CD4-positive, alpha-beta T cell (primary cell): ENCODE data around the gene TNK2. TPM values are rescaled to one million over a fixed set of nuclear protein-coding genes. Genes with fewer than 3 reads are reported as not detected.

Experiments used
- ATAC-seq: fragments of 200-7000 bp; cut with Tn5 transposase; one replicate; pipeline ENCODE4 v1.10.0; 2022; ENCODE audit warnings: mild to moderate bottlenecking; ENCODE audit not compliant: poor library complexity
- CTCF ChIA-PET: fragments of 350-600 bp; sonication (Branson Sonifier 250); formaldehyde crosslinking; loops from one replicate; lab custom pipeline; 2021; ENCODE audit warnings: antibody characterized with exemption, inconsistent platforms; lab: Charles Lee
- POLR2A ChIA-PET: fragments of 350-600 bp; sonication (Branson Sonifier 250); formaldehyde crosslinking; loops from one replicate; lab custom pipeline; 2021; ENCODE audit warnings: antibody characterized with exemption, inconsistent platforms; lab: Charles Lee
- DNase-seq, 14 experiments: peaks; one replicate each; pipeline ENCODE4 v3.0.0-alpha.2; 2013 to 2020; ENCODE audit warnings: mixed read lengths in 2 of 14
- H3K27ac ChIP-seq, 2 donors: one replicate each; pipeline versions ENCODE4 v1.5.1 to v1.7.0; 2013; ENCODE audit warnings: low read length in 2 of 2, low read depth in 1 of 2, mild to moderate bottlenecking in 1 of 2
- H3K27me3 ChIP-seq, 2 experiments: 1 replicate in 1 of 2; 2 replicates in 1 of 2; pipeline versions ENCODE4 v1.6.1 to v1.7.0; 2013; ENCODE audit warnings: low read length in 2 of 2, control low read depth in 1 of 2, mild to moderate bottlenecking in 1 of 2, moderate library complexity in 1 of 2; ENCODE audit not compliant: insufficient read depth in 2 of 2, control insufficient read depth in 1 of 2
- H3K36me3 ChIP-seq: one replicate; pipeline ENCODE4 v1.6.1; 2013; ENCODE audit warnings: low read length, control low read depth; ENCODE audit not compliant: insufficient read depth
- H3K4me1 ChIP-seq: one replicate; pipeline ENCODE4 v1.6.1; 2013; ENCODE audit warnings: low read length, control low read depth; ENCODE audit not compliant: insufficient read depth
- H3K4me3 ChIP-seq: one replicate; pipeline ENCODE4 v1.5.1; 2013; ENCODE audit warnings: mild to moderate bottlenecking, low read length, moderate library complexity
- H3K9me3 ChIP-seq, 2 experiments: 1 replicate in 1 of 2; 2 replicates in 1 of 2; pipeline versions ENCODE4 v1.6.1 to v1.7.0; 2013; ENCODE audit warnings: low read length in 2 of 2, mild to moderate bottlenecking in 2 of 2, control low read depth in 1 of 2, moderate library complexity in 1 of 2; ENCODE audit not compliant: control insufficient read depth in 1 of 2, insufficient read depth in 1 of 2
- H3K27ac Mint-ChIP-seq: one replicate; pipeline ENCODE4 v1.8.0; 2020; ENCODE audit warnings: mixed read lengths
- H3K27me3 Mint-ChIP-seq: one replicate; pipeline ENCODE4 v1.8.0; 2021; ENCODE audit warnings: mixed read lengths
- H3K36me3 Mint-ChIP-seq: one replicate; pipeline ENCODE4 v1.8.0; 2021; ENCODE audit warnings: low read depth, mixed read lengths
- H3K4me1 Mint-ChIP-seq: one replicate; pipeline ENCODE4 v1.8.0; 2021; ENCODE audit warnings: low read depth, mixed read lengths
- H3K4me3 Mint-ChIP-seq: one replicate; pipeline ENCODE4 v1.8.0; 2020; ENCODE audit warnings: mild to moderate bottlenecking, mixed read lengths
- H3K9me3 Mint-ChIP-seq: one replicate; pipeline ENCODE4 v1.8.0; 2020; ENCODE audit warnings: mixed read lengths
- intact Hi-C, 2 experiments: fragments of 100-400 bp; cut with DNase I in 1 of 2; cut with micrococcal nuclease in 1 of 2; formaldehyde crosslinking; loops; one replicate each; pipeline versions ENCODE4 v1.15.1 to v1.9.0; 2023 to 2025; cut with DNase I, micrococcal nuclease
- total RNA-seq, 174 experiments: library from RNA in 2 of 174; stranded (reverse) in 2 of 174; gene quantifications; one replicate each; pipeline ENCODE4 v1.2.3 and lab custom pipeline; 2021 to 2026
- TF ChIP-seq, protein P1 (sequence below): fragments of 200-600 bp; IDR thresholded peaks from one replicate; pipeline ENCODE4 v1.8.0; 2022; ENCODE audit warnings: antibody characterized with exemption, mild to moderate bottlenecking

Gene TNK2
- total RNA-seq, 2 experiments from 2014 or later = 161 to 171 TPM

DNA sequence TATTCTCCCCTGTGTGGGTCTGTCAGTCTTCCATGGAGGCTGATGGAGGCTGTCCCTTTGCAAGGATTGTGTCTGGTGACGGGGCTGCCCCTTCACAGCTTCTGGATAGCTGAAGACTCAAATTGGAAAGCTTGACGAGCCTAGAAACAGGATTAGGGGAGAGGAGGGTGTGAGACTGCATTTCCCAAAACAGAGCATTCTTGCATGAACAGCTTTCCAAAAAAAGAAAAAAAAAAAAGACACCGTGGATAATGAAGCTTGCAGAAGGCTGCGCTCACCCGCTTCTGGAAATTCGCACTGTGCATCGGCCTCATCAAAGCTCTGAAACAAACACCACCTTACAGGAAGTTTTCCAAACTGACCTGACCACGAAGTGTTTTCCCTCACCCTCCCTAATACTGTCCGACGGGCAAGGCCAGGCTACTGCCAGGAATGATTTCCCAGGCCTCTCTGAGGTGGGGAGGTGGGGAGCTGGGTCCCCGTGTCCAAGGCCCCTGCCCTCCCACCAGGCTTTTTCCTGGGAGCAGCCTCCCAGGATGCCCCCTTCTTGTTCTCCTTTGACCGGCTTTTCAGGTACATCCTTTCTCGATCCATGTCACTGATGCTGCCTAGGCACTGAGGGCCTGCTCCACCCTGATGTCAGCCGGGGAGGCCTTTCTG lies 71.7 kb downstream of the TNK2 start:
- Histone ChIP-seq H3K36me3 (no peaks in the 10 kb centered on the region), H3K9me3 (no peaks in the 10 kb centered on the region), H3K4me1 (no peaks in the 10 kb centered on the region), H3K27me3 (no peaks in the 10 kb centered on the region), H3K27ac (no peak overlapping the region), H3K4me3 (no peak overlapping the region)
- Mint-ChIP-seq H3K27me3 (no peaks in the 10 kb centered on the region), H3K36me3 (no peaks in the 10 kb centered on the region), H3K4me1 (no peaks in the 10 kb centered on the region), H3K4me3 (no peak overlapping the region), H3K9me3 (no peaks in the 10 kb centered on the region), H3K27ac (no peak overlapping the region)
- ATAC-seq = no peak
- TF ChIP-seq, protein P1, sequence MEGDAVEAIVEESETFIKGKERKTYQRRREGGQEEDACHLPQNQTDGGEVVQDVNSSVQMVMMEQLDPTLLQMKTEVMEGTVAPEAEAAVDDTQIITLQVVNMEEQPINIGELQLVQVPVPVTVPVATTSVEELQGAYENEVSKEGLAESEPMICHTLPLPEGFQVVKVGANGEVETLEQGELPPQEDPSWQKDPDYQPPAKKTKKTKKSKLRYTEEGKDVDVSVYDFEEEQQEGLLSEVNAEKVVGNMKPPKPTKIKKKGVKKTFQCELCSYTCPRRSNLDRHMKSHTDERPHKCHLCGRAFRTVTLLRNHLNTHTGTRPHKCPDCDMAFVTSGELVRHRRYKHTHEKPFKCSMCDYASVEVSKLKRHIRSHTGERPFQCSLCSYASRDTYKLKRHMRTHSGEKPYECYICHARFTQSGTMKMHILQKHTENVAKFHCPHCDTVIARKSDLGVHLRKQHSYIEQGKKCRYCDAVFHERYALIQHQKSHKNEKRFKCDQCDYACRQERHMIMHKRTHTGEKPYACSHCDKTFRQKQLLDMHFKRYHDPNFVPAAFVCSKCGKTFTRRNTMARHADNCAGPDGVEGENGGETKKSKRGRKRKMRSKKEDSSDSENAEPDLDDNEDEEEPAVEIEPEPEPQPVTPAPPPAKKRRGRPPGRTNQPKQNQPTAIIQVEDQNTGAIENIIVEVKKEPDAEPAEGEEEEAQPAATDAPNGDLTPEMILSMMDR = no peak
- ChIA-PET POLR2A (no interaction called here), CTCF (no interaction called here)
- intact Hi-C loops = no loop called here
- no peak for DNase-seq

DNA sequence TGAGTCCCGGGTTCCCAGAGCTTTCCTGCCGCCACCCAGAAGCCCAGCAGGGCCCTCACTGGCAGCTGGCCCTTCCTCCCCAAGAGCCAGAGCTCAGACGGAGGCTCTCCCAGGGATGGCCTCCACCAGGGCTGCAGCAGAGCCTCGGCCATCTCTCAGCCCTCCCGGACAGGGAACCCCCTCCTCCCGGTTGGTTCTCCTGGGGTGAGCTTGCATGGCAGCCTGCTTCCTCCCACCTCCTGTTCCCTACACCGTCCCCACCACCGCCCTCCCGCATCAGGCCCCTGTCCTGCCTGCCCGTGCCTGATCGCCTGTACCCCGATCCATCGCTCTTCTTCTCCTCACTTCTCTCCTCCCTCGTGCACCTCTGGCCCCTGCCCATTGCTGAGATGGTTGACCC lies 72.6 kb downstream of the TNK2 start:
- H3K4me3 ChIP-seq = no peak overlapping the region
- no peak overlapping the region for H3K27ac ChIP-seq
- TF ChIP-seq, protein P1 = no peak
- Mint-ChIP-seq H3K4me1 (no peaks in the 10 kb centered on the region), H3K36me3 (no peaks in the 10 kb centered on the region), H3K9me3 (no peaks in the 10 kb centered on the region), H3K27ac (no peak overlapping the region), H3K27me3 (no peaks in the 10 kb centered on the region), H3K4me3 (no peak overlapping the region)
- H3K27me3 ChIP-seq = no peaks in the 10 kb centered on the region
- intact Hi-C loops = no loop called here
- CTCF ChIA-PET = no interaction called here
- H3K36me3 ChIP-seq = no peaks in the 10 kb centered on the region
- no peaks in the 10 kb centered on the region for H3K9me3 ChIP-seq
- POLR2A ChIA-PET = no interaction called here
- no peak for ATAC-seq
- no peaks in the 10 kb centered on the region for H3K4me1 ChIP-seq
- no peak for DNase-seq

DNA sequence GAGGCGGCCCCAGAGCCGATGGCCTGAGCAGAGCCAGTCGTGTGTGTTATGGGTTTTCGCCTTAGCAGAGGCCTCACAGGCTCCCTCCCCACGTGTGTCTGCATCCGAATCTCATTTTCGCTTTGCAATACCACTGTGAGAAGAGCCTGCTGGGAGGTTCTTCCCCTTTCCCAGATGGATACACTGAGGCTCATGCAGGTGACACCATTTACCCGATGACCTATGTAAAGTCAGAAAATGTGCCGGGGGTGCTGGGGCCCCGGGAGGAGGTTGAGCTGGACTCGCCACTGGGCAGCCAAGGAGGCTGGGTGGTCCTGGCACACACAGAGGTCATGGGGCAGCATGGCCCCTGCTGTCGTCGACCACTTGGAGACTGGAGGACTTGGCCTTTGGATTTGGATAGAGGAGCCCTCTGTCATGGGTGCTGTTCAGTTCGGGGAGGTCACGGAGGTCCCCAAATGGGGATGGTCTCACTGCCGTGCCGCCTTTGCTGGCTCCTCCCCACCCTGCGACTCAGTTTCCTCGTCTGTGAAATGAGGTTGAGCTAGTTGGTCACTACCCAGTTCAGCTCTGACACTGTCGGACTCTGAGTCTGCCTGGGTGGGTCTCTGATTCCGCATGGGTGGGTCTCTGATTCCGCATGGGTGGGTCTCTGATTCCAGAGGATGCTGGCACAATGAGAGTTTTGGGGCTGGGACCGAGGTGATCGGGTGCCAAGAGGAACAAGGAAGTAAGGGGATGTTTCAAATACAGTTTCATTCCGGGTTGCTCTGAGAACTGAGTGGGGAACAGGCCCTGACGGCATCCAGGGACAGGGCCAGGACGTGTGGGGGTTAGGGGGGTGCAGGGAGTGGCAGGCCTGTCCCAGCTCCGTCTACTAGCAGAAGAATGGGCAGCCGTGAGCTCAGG lies 73.4 kb downstream of the TNK2 start:
- H3K4me1 ChIP-seq = no peaks in the 10 kb centered on the region
- ChIA-PET CTCF (interaction anchor here (1.5 kb wide), 1 partner anchor 60 kb away, joined by 3 read pairs; no protein-coding TSS in a partner anchor), POLR2A (no interaction called here)
- H3K27ac Mint-ChIP-seq = no peak overlapping the region
- no peak overlapping the region for H3K4me3 ChIP-seq
- no peaks in the 10 kb centered on the region for H3K27me3 ChIP-seq
- TF ChIP-seq, protein P1 = no peak
- DNase-seq (no peak), ATAC-seq (no peak)
- no peaks in the 10 kb centered on the region for H3K9me3 Mint-ChIP-seq
- H3K36me3 ChIP-seq = no peaks in the 10 kb centered on the region
- H3K4me1 Mint-ChIP-seq = no peaks in the 10 kb centered on the region
- H3K27ac ChIP-seq = no peak overlapping the region
- intact Hi-C loops = no loop called here
- no peaks in the 10 kb centered on the region for H3K27me3 Mint-ChIP-seq
- H3K9me3 ChIP-seq = no peaks in the 10 kb centered on the region
- no peak overlapping the region for H3K4me3 Mint-ChIP-seq
- no peaks in the 10 kb centered on the region for H3K36me3 Mint-ChIP-seq
